Measurements from ENCODE around the gene SYT8. TPM values are rescaled to one million over a fixed set of nuclear protein-coding genes. Genes with fewer than 3 reads are reported as not detected.
"Not testable (repeated sequence)": the region's sequence is repeated elsewhere in the genome, so short reads cannot be mapped to it uniquely, and the experiment has no call there.

The SYT8 gene
- total RNA-seq, 2 experiments from 2014 or later: not detected

DNA sequence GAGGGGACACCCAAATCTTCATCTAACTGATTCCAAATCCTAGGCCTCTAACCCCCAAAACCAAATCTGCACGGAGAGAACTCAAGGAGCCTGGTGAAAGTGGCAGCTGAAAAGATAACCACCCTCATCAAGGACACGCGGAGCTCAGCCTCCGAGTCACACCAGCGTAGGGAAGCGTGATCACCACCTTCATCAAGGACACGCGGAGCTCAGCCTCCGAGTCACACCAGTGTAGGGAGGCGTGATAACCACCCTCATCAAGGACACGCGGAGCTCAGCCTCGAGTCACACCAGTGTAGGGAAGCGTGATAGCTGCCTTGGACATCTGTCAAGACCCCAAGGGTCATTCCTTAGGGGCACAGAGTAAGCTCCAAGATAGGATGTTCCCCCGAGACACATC, 29.3 kb upstream of the SYT8 start:
- ChIA-PET CTCF (interaction anchor here (0.6 to 3.5 kb wide), 6 partner anchors 13 to 205 kb away, joined by 3 to 13 read pairs (median 4); no protein-coding TSS in a partner anchor), POLR2A (no interaction called here)
- H3K4me1 Mint-ChIP-seq: no peaks in the 10 kb centered on the region
- no peak overlapping the region for H3K27ac Mint-ChIP-seq
- intact Hi-C loops (cut with DNase I, micrococcal nuclease): no loop called here
- ATAC-seq (no peak), DNase-seq (no peak)
- H3K9me3 Mint-ChIP-seq (ENCODE audit: low read depth): no peaks in the 10 kb centered on the region
- H3K4me3 Mint-ChIP-seq: no peak overlapping the region
- peaks cover 6% of the 10 kb centered on the region for H3K27me3 Mint-ChIP-seq
- H3K36me3 Mint-ChIP-seq (ENCODE audit: low read depth): no peaks in the 10 kb centered on the region

DNA sequence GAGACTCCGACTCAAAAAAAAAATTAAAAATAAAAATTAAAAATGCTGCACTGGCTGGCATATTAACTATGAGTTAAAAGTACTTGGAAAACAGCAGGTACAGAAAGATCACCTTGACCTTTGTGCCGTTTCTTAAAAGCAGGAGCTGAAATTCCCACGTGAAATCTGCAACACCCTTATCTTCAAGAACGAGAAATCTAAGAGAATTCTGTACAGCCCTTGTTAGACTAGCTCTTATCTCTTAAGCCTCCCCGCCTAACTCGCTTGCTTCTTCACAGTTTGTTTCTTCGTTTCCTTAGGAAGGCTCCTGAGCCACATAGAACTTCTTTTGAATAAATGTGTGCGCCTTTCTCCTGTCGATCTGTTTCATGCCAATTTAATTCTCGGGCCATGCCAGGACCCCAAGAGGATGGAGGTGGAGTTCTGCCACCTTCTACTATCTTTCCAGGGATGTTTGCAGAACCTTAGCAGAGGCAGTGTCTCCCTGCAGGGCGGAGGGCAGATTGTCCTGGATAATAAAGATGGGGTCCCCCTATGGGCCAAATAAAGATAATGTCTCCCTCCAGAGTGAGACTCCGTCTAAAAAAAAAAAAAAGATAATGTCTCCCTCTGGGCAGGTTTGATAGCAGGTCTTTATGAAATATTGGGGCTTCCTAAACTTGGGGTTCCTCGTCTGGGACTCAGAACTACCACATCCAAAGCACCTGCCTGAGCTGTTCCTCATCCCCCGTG, 27.4 kb upstream of the SYT8 start:
- Mint-ChIP-seq H3K36me3 (ENCODE audit: low read depth) (no peaks in the 10 kb centered on the region), H3K9me3 (ENCODE audit: low read depth) (no peaks in the 10 kb centered on the region), H3K4me1 (no peaks in the 10 kb centered on the region), H3K27me3 (peaks cover 4% of the 10 kb centered on the region), H3K27ac (no peak overlapping the region), H3K4me3 (no peak overlapping the region)
- ChIA-PET POLR2A (no interaction called here), CTCF (interaction anchor here (0.6 to 3.5 kb wide), 5 partner anchors 26 to 344 kb away, joined by 3 to 13 read pairs (median 4); no protein-coding TSS in a partner anchor)
- intact Hi-C loops (cut with DNase I, micrococcal nuclease): no loop called here
- ATAC-seq (no peak), DNase-seq (no peak)

GRCh38 chr11:1810761-1811160, 24.0 kb upstream of the SYT8 start:
- Mint-ChIP-seq H3K9me3 (ENCODE audit: low read depth) (no peaks in the 10 kb centered on the region), H3K4me3 (no peak overlapping the region), H3K36me3 (ENCODE audit: low read depth) (no peaks in the 10 kb centered on the region), H3K27ac (no peak overlapping the region), H3K4me1 (no peaks in the 10 kb centered on the region), H3K27me3 (peaks cover 4% of the 10 kb centered on the region)
- ChIA-PET POLR2A (no interaction called here), CTCF (interaction anchor here (3.0 kb wide), 1 partner anchor 117 kb away, joined by 19 read pairs; no protein-coding TSS in a partner anchor)
- ATAC-seq (no peak), DNase-seq (no peak)
- intact Hi-C loops (cut with DNase I, micrococcal nuclease): no loop called here

DNA sequence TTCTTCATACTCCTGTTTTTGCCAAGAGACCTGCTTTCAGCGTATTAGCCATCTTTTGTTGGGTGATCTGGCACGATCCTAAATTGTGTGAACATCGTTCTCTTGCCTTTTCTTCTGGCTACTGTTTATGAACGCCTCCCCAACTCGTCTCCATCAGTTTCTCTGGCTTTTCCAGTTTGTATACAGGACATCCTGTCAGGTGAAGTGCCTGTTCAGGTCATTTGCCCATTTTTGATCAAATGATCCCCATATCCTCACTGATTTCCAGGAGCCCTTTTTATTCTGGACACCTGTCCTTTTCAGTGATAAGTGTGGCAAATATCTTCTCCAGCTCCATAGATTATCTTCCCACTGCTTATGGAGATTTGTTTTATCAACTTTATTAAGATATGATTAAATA, 22.5 kb upstream of the SYT8 start:
- Mint-ChIP-seq H3K9me3 (ENCODE audit: low read depth) (no peaks in the 10 kb centered on the region), H3K36me3 (ENCODE audit: low read depth) (no peaks in the 10 kb centered on the region), H3K27me3 (peaks cover 3% of the 10 kb centered on the region), H3K27ac (no peak overlapping the region), H3K4me3 (no peak overlapping the region), H3K4me1 (no peaks in the 10 kb centered on the region)
- no peak for DNase-seq
- ChIA-PET CTCF (interaction anchor here (0.7 kb wide), 1 partner anchor 341 kb away, joined by 3 read pairs; no protein-coding TSS in a partner anchor), POLR2A (no interaction called here)
- intact Hi-C loops (cut with DNase I, micrococcal nuclease): no loop called here
- no peak for ATAC-seq

GRCh38 chr11:1812801-1813200, 22.0 kb upstream of the SYT8 start:
- CTCF ChIA-PET: interaction anchor here (0.7 kb wide), 1 partner anchor 340 kb away, joined by 3 read pairs; no protein-coding TSS in a partner anchor

GRCh38 chr11:1813356-1813755, 21.4 kb upstream of the SYT8 start:
- POLR2A ChIA-PET; intact Hi-C loops (cut with DNase I, micrococcal nuclease); DNase-seq; ATAC-seq; H3K4me1 Mint-ChIP-seq; H3K36me3 Mint-ChIP-seq (ENCODE audit: low read depth); H3K27me3 Mint-ChIP-seq; H3K27ac Mint-ChIP-seq; CTCF ChIA-PET; H3K4me3 Mint-ChIP-seq; H3K9me3 Mint-ChIP-seq (ENCODE audit: low read depth): not testable (repeated sequence)

More at GRCh38 chr11:1812801-1813200, 22.0 kb upstream of the SYT8 start:
- DNase-seq: no peak
- Mint-ChIP-seq H3K27ac (no peak overlapping the region), H3K9me3 (ENCODE audit: low read depth) (no peaks in the 10 kb centered on the region), H3K4me1 (no peaks in the 10 kb centered on the region), H3K36me3 (ENCODE audit: low read depth) (no peaks in the 10 kb centered on the region), H3K4me3 (no peak overlapping the region), H3K27me3 (no peaks in the 10 kb centered on the region)
- intact Hi-C loops (cut with DNase I, micrococcal nuclease): no loop called here
- POLR2A ChIA-PET: no interaction called here
- ATAC-seq: no peak

GRCh38 chr11:1814691-1815090, 20.1 kb upstream of the SYT8 start:
- ChIA-PET CTCF (interaction anchor here (0.8 kb wide), 2 partner anchors 162 to 640 kb away, joined by 3 to 4 read pairs; no protein-coding TSS in a partner anchor), POLR2A (no interaction called here)
- intact Hi-C loops (cut with DNase I, micrococcal nuclease): no loop called here
- H3K4me1 Mint-ChIP-seq: no peaks in the 10 kb centered on the region
- no peaks in the 10 kb centered on the region for H3K36me3 Mint-ChIP-seq (ENCODE audit: low read depth)
- H3K27ac Mint-ChIP-seq: no peak overlapping the region
- DNase-seq (no peak), ATAC-seq (no peak)
- H3K9me3 Mint-ChIP-seq (ENCODE audit: low read depth): peaks cover 2% of the 10 kb centered on the region
- H3K4me3 Mint-ChIP-seq: no peak overlapping the region
- no peaks in the 10 kb centered on the region for H3K27me3 Mint-ChIP-seq

- CTCF ChIA-PET: interaction anchor here (0.8 kb wide), 2 partner anchors 121 to 163 kb away, joined by 3 to 4 read pairs; no protein-coding TSS in a partner anchor
- Mint-ChIP-seq H3K9me3 (ENCODE audit: low read depth) (peaks cover 2% of the 10 kb centered on the region), H3K36me3 (ENCODE audit: low read depth) (no peaks in the 10 kb centered on the region), H3K27ac (no peak overlapping the region), H3K4me1 (no peaks in the 10 kb centered on the region), H3K4me3 (no peak overlapping the region), H3K27me3 (no peaks in the 10 kb centered on the region)
- intact Hi-C loops (cut with DNase I, micrococcal nuclease): no loop called here
- POLR2A ChIA-PET: no interaction called here
- DNase-seq (no peak), ATAC-seq (no peak)
These were observed 19.5 kb upstream of the SYT8 start for GRCh38 chr11:1815311-1815710.

- H3K4me1 Mint-ChIP-seq: no peaks in the 10 kb centered on the region
- H3K9me3 Mint-ChIP-seq (ENCODE audit: low read depth): peaks cover 2% of the 10 kb centered on the region
- ChIA-PET CTCF (interaction anchor here (0.8 kb wide), 2 partner anchors 122 to 163 kb away, joined by 3 to 4 read pairs; no protein-coding TSS in a partner anchor), POLR2A (no interaction called here)
- H3K27ac Mint-ChIP-seq: no peak overlapping the region
- H3K4me3 Mint-ChIP-seq: no peak overlapping the region
- intact Hi-C loops (cut with DNase I, micrococcal nuclease): no loop called here
- no peaks in the 10 kb centered on the region for H3K36me3 Mint-ChIP-seq (ENCODE audit: low read depth)
- DNase-seq (no peak), ATAC-seq (no peak)
- H3K27me3 Mint-ChIP-seq: no peaks in the 10 kb centered on the region
These were observed 19.0 kb upstream of the SYT8 start for GRCh38 chr11:1815751-1816150.

GRCh38 chr11:1817000-1817399, 17.8 kb upstream of the SYT8 start:
- ChIA-PET POLR2A (no interaction called here), CTCF (no interaction called here)
- intact Hi-C loops (cut with DNase I, micrococcal nuclease): no loop called here
- H3K4me1 Mint-ChIP-seq: no peaks in the 10 kb centered on the region
- H3K27ac Mint-ChIP-seq: no peak overlapping the region
- H3K9me3 Mint-ChIP-seq (ENCODE audit: low read depth): peaks cover 2% of the 10 kb centered on the region
- H3K36me3 Mint-ChIP-seq (ENCODE audit: low read depth): no peaks in the 10 kb centered on the region
- H3K27me3 Mint-ChIP-seq: no peaks in the 10 kb centered on the region
- ATAC-seq (no peak), DNase-seq (no peak)
- H3K4me3 Mint-ChIP-seq: no peak overlapping the region

DNA sequence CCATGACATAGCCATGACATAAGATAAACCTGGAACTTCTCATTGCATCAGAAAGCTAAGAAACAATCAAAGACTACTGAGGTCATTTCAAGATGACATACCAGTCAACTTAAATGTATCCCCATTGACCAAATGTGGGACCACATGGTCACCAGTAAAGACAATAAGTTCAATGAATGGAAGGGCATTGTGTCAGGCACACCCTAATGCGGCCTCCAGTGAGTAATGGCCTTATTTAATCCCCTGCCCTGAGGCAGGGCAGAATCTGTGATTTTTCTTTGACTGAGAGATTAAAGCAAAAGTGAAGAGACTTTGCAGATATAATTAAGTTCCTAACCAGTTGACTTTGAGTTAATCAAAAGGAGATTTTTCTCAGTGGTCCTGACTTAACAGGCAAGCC, 17.3 kb upstream of the SYT8 start:
- intact Hi-C loops (cut with DNase I, micrococcal nuclease): no loop called here
- ChIA-PET CTCF (interaction anchor here (0.7 to 1.2 kb wide), 2 partner anchors 12 to 123 kb away, joined by 3 read pairs; no protein-coding TSS in a partner anchor), POLR2A (no interaction called here)
- H3K27ac Mint-ChIP-seq: no peak overlapping the region
- H3K36me3 Mint-ChIP-seq (ENCODE audit: low read depth): no peaks in the 10 kb centered on the region
- H3K27me3 Mint-ChIP-seq: no peaks in the 10 kb centered on the region
- no peaks in the 10 kb centered on the region for H3K4me1 Mint-ChIP-seq
- ATAC-seq (no peak), DNase-seq (no peak)
- H3K9me3 Mint-ChIP-seq (ENCODE audit: low read depth): peaks cover 2% of the 10 kb centered on the region
- no peak overlapping the region for H3K4me3 Mint-ChIP-seq

DNA sequence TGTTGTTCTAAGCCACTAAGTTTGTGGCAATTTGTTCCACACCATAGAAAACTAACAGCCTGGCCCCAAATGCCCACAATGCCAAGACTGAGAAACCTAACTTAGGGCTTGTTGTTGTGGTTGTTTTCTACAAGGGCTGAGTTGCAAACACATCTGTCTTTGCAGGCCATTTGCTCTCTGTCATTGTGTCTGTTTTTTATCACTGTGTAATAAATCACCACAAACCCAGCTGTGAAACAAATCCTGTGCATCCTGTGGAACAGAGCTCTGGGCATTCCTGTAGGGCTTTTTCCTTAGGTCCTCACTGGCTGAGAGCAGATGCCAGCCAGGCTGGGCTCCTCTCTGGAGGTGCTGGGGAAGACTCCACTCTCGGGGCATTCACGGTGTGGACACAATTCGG, 15.7 kb upstream of the SYT8 start:
- H3K36me3 Mint-ChIP-seq (ENCODE audit: low read depth): no peaks in the 10 kb centered on the region
- no peak for ATAC-seq
- no peak overlapping the region for H3K27ac Mint-ChIP-seq
- H3K27me3 Mint-ChIP-seq: no peaks in the 10 kb centered on the region
- intact Hi-C loops (cut with DNase I, micrococcal nuclease): no loop called here
- CTCF ChIA-PET: interaction anchor here (0.6 kb wide), 1 partner anchor 264 kb away, joined by 3 read pairs; no protein-coding TSS in a partner anchor
- DNase-seq: no peak
- no peak overlapping the region for H3K4me3 Mint-ChIP-seq
- no peaks in the 10 kb centered on the region for H3K4me1 Mint-ChIP-seq
- POLR2A ChIA-PET: no interaction called here
- H3K9me3 Mint-ChIP-seq (ENCODE audit: low read depth): peaks cover 2% of the 10 kb centered on the region
